Measurements from ENCODE around the gene CHRNA3. TPM values are rescaled to one million over a fixed set of nuclear protein-coding genes. Genes with fewer than 3 reads are reported as not detected.
"Not testable (repeated sequence)": the region's sequence is repeated elsewhere in the genome, so short reads cannot be mapped to it uniquely, and the experiment has no call there.

The CHRNA3 gene
- total RNA-seq, 2 donors from 2014 or later = not detected

- Mint-ChIP-seq H3K27ac (no peak overlapping the region), H3K4me1 (ENCODE audit: low read depth) (peaks cover 5% of the 10 kb centered on the region), H3K4me3 (peak overlapping the region; percentile 41 to 71), H3K36me3 (ENCODE audit: insufficient read depth in 2 of 2) (no peaks in the 10 kb centered on the region), H3K9me3 (no peaks in the 10 kb centered on the region), H3K27me3 (ENCODE audit: low read depth) (peaks cover 51% of the 10 kb centered on the region)
- no peak for DNase-seq
- ATAC-seq (replicated peaks in 1 of 2) = no peak
Measured at GRCh38 chr15:78619022-78619950, 1.5 kb downstream of the CHRNA3 start.

- Mint-ChIP-seq H3K4me3 (peak overlapping the region; percentile 32 to 36), H3K27me3 (ENCODE audit: low read depth) (peaks cover 44% of the 10 kb centered on the region), H3K27ac (no peak overlapping the region), H3K36me3 (ENCODE audit: insufficient read depth in 2 of 2) (no peaks in the 10 kb centered on the region), H3K9me3 (no peaks in the 10 kb centered on the region), H3K4me1 (ENCODE audit: low read depth) (peaks cover 5% of the 10 kb centered on the region)
- peak; percentile 83 to 88 for DNase-seq
- peak; percentile 42 to 58 for ATAC-seq (replicated peaks in 1 of 2)
Measured at GRCh38 chr15:78618490-78618934, 2.3 kb downstream of the CHRNA3 start.

GRCh38 chr15:78618064-78618463 is 2.7 kb downstream of the CHRNA3 start:
- peak in 1 of 2 donors; percentile 9 for ATAC-seq (replicated peaks in 1 of 2)
- DNase-seq = no peak
- Mint-ChIP-seq H3K27ac (no peak overlapping the region), H3K9me3 (no peaks in the 10 kb centered on the region), H3K4me3 (no peak overlapping the region), H3K27me3 (ENCODE audit: low read depth) (peaks cover 40% of the 10 kb centered on the region), H3K4me1 (ENCODE audit: low read depth) (peaks cover 5% of the 10 kb centered on the region), H3K36me3 (ENCODE audit: insufficient read depth in 2 of 2) (no peaks in the 10 kb centered on the region)

GRCh38 chr15:78617516-78617915 is 3.3 kb downstream of the CHRNA3 start:
- H3K27ac Mint-ChIP-seq = no peak overlapping the region
- H3K9me3 Mint-ChIP-seq = no peaks in the 10 kb centered on the region
- no peaks in the 10 kb centered on the region for H3K36me3 Mint-ChIP-seq (ENCODE audit: insufficient read depth in 2 of 2)
- H3K27me3 Mint-ChIP-seq (ENCODE audit: low read depth) = peaks cover 34% of the 10 kb centered on the region
- no peak overlapping the region for H3K4me3 Mint-ChIP-seq
- H3K4me1 Mint-ChIP-seq (ENCODE audit: low read depth) = peaks cover 5% of the 10 kb centered on the region
- no peak for DNase-seq
- no peak for ATAC-seq (replicated peaks in 1 of 2)

GRCh38 chr15:78617076-78617475 is 3.7 kb downstream of the CHRNA3 start:
- H3K4me1 Mint-ChIP-seq (ENCODE audit: low read depth) = peaks cover 5% of the 10 kb centered on the region
- no peak for ATAC-seq (replicated peaks in 1 of 2)
- no peak overlapping the region for H3K27ac Mint-ChIP-seq
- peaks cover 30% of the 10 kb centered on the region for H3K27me3 Mint-ChIP-seq (ENCODE audit: low read depth)
- no peaks in the 10 kb centered on the region for H3K9me3 Mint-ChIP-seq
- DNase-seq = no peak
- no peaks in the 10 kb centered on the region for H3K36me3 Mint-ChIP-seq (ENCODE audit: insufficient read depth in 2 of 2)
- no peak overlapping the region for H3K4me3 Mint-ChIP-seq

GRCh38 chr15:78616506-78616905 is 4.3 kb downstream of the CHRNA3 start:
- peaks cover 5% of the 10 kb centered on the region for H3K4me1 Mint-ChIP-seq (ENCODE audit: low read depth)
- H3K9me3 Mint-ChIP-seq = no peaks in the 10 kb centered on the region
- H3K4me3 Mint-ChIP-seq = no peak overlapping the region
- no peak for ATAC-seq (replicated peaks in 1 of 2)
- no peaks in the 10 kb centered on the region for H3K36me3 Mint-ChIP-seq (ENCODE audit: insufficient read depth in 2 of 2)
- peaks cover 24% of the 10 kb centered on the region for H3K27me3 Mint-ChIP-seq (ENCODE audit: low read depth)
- DNase-seq = no peak
- H3K27ac Mint-ChIP-seq = no peak overlapping the region

- no peak for DNase-seq
- Mint-ChIP-seq H3K9me3 (no peaks in the 10 kb centered on the region), H3K36me3 (ENCODE audit: insufficient read depth in 2 of 2) (no peaks in the 10 kb centered on the region), H3K4me3 (no peak overlapping the region), H3K27me3 (ENCODE audit: low read depth) (peaks cover 19% of the 10 kb centered on the region), H3K4me1 (ENCODE audit: low read depth) (no peaks in the 10 kb centered on the region), H3K27ac (no peak overlapping the region)
- no peak for ATAC-seq (replicated peaks in 1 of 2)
Measured at GRCh38 chr15:78615151-78615589, 5.6 kb downstream of the CHRNA3 start.

- DNase-seq (no peak), ATAC-seq (replicated peaks in 1 of 2) (no peak)
- peaks cover 8% of the 10 kb centered on the region for H3K27me3 Mint-ChIP-seq (ENCODE audit: low read depth)
- H3K4me3 Mint-ChIP-seq = no peak overlapping the region
- no peaks in the 10 kb centered on the region for H3K4me1 Mint-ChIP-seq (ENCODE audit: low read depth)
- H3K27ac Mint-ChIP-seq = no peak overlapping the region
- peaks cover 0 to 2% of the 10 kb centered on the region in 2 donors for H3K9me3 Mint-ChIP-seq
- no peaks in the 10 kb centered on the region for H3K36me3 Mint-ChIP-seq (ENCODE audit: insufficient read depth in 2 of 2)
Measured at GRCh38 chr15:78614021-78614420, 6.8 kb downstream of the CHRNA3 start.

GRCh38 chr15:78609551-78609950 is 11.2 kb downstream of the CHRNA3 start:
- not testable (repeated sequence) for H3K9me3 Mint-ChIP-seq; H3K4me1 Mint-ChIP-seq (ENCODE audit: low read depth); H3K4me3 Mint-ChIP-seq; H3K27ac Mint-ChIP-seq; DNase-seq; H3K36me3 Mint-ChIP-seq (ENCODE audit: insufficient read depth in 2 of 2); ATAC-seq (replicated peaks in 1 of 2); H3K27me3 Mint-ChIP-seq (ENCODE audit: low read depth)

- no peaks in the 10 kb centered on the region for H3K4me1 Mint-ChIP-seq (ENCODE audit: low read depth)
- no peak overlapping the region for H3K27ac Mint-ChIP-seq
- DNase-seq (no peak), ATAC-seq (replicated peaks in 1 of 2) (no peak)
- no peaks in the 10 kb centered on the region for H3K27me3 Mint-ChIP-seq (ENCODE audit: low read depth)
- H3K36me3 Mint-ChIP-seq (ENCODE audit: insufficient read depth in 2 of 2) = no peaks in the 10 kb centered on the region
- no peak overlapping the region for H3K4me3 Mint-ChIP-seq
- peaks cover 0 to 5% of the 10 kb centered on the region in 2 donors for H3K9me3 Mint-ChIP-seq
Measured at GRCh38 chr15:78605680-78606079, 15.1 kb downstream of the CHRNA3 start.

GRCh38 chr15:78605201-78605600 is 15.6 kb downstream of the CHRNA3 start:
- Mint-ChIP-seq H3K27ac (no peak overlapping the region), H3K4me3 (no peak overlapping the region), H3K9me3 (peaks cover 0 to 5% of the 10 kb centered on the region in 2 donors), H3K27me3 (ENCODE audit: low read depth) (no peaks in the 10 kb centered on the region), H3K36me3 (ENCODE audit: insufficient read depth in 2 of 2) (no peaks in the 10 kb centered on the region), H3K4me1 (ENCODE audit: low read depth) (no peaks in the 10 kb centered on the region)
- DNase-seq (no peak), ATAC-seq (replicated peaks in 1 of 2) (no peak)

- no peaks in the 10 kb centered on the region for H3K36me3 Mint-ChIP-seq (ENCODE audit: insufficient read depth in 2 of 2)
- no peak for ATAC-seq (replicated peaks in 1 of 2)
Measured at GRCh38 chr15:78604420-78604819, 16.4 kb downstream of the CHRNA3 start.

GRCh38 chr15:78603467-78603866 is 17.3 kb downstream of the CHRNA3 start:
- Mint-ChIP-seq H3K36me3 (ENCODE audit: insufficient read depth in 2 of 2) (no peaks in the 10 kb centered on the region), H3K9me3 (no peaks in the 10 kb centered on the region), H3K4me1 (ENCODE audit: low read depth) (no peaks in the 10 kb centered on the region), H3K27ac (no peak overlapping the region), H3K4me3 (no peak overlapping the region), H3K27me3 (ENCODE audit: low read depth) (no peaks in the 10 kb centered on the region)
- ATAC-seq (replicated peaks in 1 of 2) (no peak), DNase-seq (no peak)

More at GRCh38 chr15:78604420-78604819, 16.4 kb downstream of the CHRNA3 start:
- Mint-ChIP-seq H3K27me3 (ENCODE audit: low read depth) (no peaks in the 10 kb centered on the region), H3K27ac (no peak overlapping the region), H3K4me1 (ENCODE audit: low read depth) (no peaks in the 10 kb centered on the region), H3K9me3 (peaks cover 0 to 3% of the 10 kb centered on the region in 2 donors), H3K4me3 (no peak overlapping the region)
- DNase-seq = no peak

Data from activated T-cell treated with anti-CD3 and anti-CD28 coated beads, Interleukin-2, amount 50 U/mL, for 72 hours (primary cell).